AG04450 (cell line): ENCODE results near the gene NHP2. TPM values are rescaled to one million over a fixed set of nuclear protein-coding genes. Genes with fewer than 3 reads are reported as not detected.

Experiments
- CTCF ChIA-PET: fragments of 300-600, 350-600 bp; formaldehyde crosslinking; extraction: SDS; loops from one replicate; lab custom pipeline; 2022; ENCODE audit warnings: antibody characterized with exemption, inconsistent platforms; lab: Charles Lee
- POLR2A ChIA-PET: fragments of 350-600 bp; formaldehyde crosslinking; extraction: SDS; loops from one replicate; lab custom pipeline; 2021; ENCODE audit warnings: antibody characterized with exemption, inconsistent platforms; lab: Yijun Ruan, JAX
- DNase-seq: peaks from one replicate; pipeline ENCODE4 v3.0.0-alpha.2; 2011; ENCODE audit warnings: low read depth, low spot score
- H3K27ac ChIP-seq: one replicate; pipeline ENCODE4 v1.5.1; 2012; ENCODE audit warnings: low read depth, low read length, control low read depth
- H3K27me3 ChIP-seq: one replicate; pipeline ENCODE4 v1.6.0; 2012; ENCODE audit warnings: low read length; ENCODE audit not compliant: control insufficient read depth, insufficient read depth
- H3K4me3 ChIP-seq: 2 replicates; pipeline ENCODE4 v1.5.1; 2011; ENCODE audit warnings: mild to moderate bottlenecking, low read depth, low read length, control low read depth
- H3K9me3 ChIP-seq: 2 replicates; pipeline ENCODE4 v1.5.1; 2012; ENCODE audit warnings: low read length; ENCODE audit not compliant: control insufficient read depth, insufficient read depth
- polyA plus RNA-seq: library from polyadenylated mRNA; depleted of rRNA; stranded (reverse); fragments of >200 nt; gene quantifications from 2 replicates; pipeline ENCODE4 v1.2.3, GENCODE V29; 2011
- TF ChIP-seq, protein P1 (sequence below): IDR thresholded peaks from 2 replicates; pipeline ENCODE4 v1.5.1; 2011; ENCODE audit warnings: low read depth, low read length, control low read depth, inconsistent platforms

NHP2 gene
- polyA plus RNA-seq, 1 experiment = 93.1 TPM

DNA sequence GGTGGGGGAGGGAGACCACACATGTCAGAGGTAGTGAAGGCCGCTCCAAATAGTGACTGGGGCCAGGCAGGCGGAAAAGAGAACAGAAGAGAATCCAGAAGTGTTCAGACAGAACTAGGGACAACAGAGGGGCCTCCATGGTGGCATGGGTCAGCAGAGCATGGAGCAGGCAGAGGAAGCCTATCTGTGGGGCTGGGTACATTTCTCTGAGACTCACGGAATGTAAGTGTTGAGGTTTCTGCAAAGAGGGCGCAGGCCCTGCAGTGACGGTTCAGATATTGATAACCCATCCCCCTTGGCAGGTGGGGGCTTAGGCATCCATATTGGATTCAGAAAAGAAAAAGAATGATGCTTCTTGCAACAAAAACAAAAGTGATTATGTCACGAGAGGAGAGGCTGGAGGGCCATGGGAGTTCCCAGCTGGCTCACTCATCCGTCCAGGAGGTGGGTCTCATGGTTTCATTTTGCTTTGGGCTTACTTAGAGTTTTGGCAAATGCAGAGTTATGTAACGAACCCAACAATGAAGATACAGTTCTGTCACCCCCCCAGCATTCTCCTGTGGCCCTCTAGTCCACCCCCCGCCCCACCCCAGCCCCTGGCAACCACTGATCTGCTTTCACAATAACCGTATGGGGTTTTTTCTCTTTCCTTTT, 28.3 kb downstream of the NHP2 start:
- no peak overlapping the region for H3K4me3 ChIP-seq
- H3K9me3 ChIP-seq = no peaks in the 10 kb centered on the region; the same call in 1 of the 2 replicates
- CTCF ChIA-PET = no interaction called here
- TF ChIP-seq, protein P1, sequence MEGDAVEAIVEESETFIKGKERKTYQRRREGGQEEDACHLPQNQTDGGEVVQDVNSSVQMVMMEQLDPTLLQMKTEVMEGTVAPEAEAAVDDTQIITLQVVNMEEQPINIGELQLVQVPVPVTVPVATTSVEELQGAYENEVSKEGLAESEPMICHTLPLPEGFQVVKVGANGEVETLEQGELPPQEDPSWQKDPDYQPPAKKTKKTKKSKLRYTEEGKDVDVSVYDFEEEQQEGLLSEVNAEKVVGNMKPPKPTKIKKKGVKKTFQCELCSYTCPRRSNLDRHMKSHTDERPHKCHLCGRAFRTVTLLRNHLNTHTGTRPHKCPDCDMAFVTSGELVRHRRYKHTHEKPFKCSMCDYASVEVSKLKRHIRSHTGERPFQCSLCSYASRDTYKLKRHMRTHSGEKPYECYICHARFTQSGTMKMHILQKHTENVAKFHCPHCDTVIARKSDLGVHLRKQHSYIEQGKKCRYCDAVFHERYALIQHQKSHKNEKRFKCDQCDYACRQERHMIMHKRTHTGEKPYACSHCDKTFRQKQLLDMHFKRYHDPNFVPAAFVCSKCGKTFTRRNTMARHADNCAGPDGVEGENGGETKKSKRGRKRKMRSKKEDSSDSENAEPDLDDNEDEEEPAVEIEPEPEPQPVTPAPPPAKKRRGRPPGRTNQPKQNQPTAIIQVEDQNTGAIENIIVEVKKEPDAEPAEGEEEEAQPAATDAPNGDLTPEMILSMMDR = no peak
- H3K27me3 ChIP-seq = peaks cover 14% of the 10 kb centered on the region
- no peak for DNase-seq
- H3K27ac ChIP-seq = no peak overlapping the region
- POLR2A ChIA-PET = no interaction called here

DNA sequence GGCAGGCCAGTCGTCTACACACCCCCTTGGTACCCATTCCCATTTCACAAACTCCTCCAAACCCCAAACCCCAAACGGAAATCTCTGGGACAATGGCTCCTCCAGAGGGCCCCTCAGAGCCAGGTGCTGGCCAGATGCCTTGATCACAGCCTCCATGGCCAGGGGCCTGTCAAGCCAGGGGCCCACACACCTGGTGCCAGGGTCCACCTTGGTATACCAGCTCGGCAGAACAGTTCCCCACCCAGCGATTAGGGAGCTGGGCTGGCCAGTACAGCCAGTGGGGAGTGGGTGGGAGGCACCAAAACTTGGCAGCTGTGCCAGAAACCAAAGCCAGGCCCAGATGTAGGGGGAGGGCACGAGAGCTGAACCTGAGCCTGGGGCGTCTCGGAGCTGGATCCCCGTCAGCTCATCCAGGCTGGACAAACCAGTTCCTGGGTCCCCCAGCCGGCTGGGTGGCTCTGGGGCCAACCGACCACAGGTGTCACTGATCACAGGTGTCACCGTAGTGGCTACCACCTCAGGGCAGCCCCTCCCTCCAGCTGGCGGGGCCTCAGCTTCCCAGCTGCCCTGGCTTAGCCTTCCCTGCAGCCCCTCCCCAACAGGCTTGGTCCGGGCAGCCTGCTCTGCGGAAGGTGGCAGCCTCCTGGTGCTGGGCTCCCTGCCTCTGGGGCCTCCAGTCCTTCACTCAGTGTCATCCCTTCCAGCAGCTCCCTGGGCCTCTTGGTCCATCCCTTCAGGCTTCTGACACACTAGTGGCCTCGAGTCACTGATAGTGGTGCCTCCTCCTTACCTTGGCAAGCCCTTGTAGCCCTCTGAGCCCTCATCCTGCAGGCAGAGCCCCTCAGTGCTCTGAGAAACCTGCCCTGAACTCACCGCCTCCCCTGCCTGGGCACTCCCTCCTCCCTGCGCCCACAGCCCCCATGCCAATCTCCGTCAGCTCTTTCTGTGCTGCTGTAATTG, 29.4 kb downstream of the NHP2 start:
- Histone ChIP-seq H3K4me3 (no peak overlapping the region), H3K27ac (no peak overlapping the region), H3K27me3 (peaks cover 14% of the 10 kb centered on the region), H3K9me3 (no peaks in the 10 kb centered on the region; the same call in 1 of the 2 replicates)
- DNase-seq = no peak
- ChIA-PET POLR2A (no interaction called here), CTCF (no interaction called here)
- TF ChIP-seq, protein P1 = no peak

DNA sequence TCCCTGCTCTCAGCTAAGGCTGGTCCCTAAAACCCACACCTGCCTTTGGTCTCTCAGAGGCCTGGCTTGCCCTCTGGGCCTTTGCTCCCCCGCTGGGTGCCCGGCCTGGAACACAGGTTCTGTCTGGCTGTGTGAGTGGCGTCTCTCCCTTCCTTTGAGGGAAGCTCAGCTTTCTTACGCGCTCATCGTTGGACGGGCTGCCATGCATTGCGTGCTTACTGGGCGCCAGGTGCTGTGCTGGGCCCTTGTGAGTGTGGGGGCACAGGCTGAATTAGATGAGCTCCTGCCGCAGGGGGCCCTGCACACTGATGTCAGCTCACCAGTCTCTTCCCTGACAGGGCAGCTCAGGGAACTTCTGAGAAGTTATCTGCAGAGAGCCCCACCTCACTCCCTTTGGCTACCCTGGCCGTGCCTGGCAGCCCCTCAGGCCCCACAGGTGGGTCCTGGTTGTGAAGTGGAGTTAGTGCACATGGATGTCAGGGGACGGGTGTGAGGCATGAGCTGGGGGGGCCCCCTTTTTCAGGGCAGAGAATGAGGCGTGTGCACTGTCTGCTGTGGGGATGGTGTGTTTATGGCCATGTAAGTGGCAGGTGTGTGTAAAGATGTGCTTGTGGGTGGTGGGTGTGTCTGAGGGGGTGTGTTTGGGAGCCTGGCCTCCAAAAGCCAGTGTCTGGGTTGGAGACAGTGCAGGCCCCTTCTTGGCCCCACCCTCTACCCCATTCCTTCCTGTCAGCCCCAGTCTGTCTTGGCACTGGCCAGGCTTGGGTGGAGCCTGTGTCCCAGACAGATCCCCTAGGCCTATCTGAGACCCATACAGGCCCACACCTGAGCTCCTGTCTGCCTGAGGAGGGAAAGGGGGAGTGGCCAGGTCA, 30.4 kb downstream of the NHP2 start:
- ChIA-PET CTCF (no interaction called here), POLR2A (no interaction called here)
- TF ChIP-seq, protein P1 = no peak
- DNase-seq = no peak
- no peaks in the 10 kb centered on the region; the same call in 1 of the 2 replicates for H3K9me3 ChIP-seq
- H3K27ac ChIP-seq = no peak overlapping the region
- peaks cover 14% of the 10 kb centered on the region for H3K27me3 ChIP-seq
- H3K4me3 ChIP-seq = no peak overlapping the region

DNA sequence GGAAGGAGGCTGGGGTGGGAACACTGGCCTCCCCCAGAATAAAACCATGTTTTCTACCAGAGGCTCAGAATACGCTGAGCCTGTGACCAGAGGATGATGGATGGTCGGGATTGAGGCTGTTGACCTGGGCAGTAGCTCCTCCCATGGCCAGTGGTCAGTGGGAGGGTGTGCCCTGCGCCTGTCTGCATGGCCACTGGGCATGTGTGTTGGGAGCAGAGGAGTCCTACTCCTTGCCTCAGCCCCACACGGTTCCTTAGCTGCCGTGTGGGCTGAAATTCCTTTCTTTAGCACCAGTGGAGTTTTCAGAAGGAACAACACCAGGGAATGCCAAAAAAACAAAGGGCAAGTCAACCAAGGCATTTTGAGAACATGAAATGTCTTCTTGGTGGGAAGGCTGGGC, 31.3 kb downstream of the NHP2 start:
- H3K4me3 ChIP-seq = no peak overlapping the region
- no peaks in the 10 kb centered on the region; the same call in 1 of the 2 replicates for H3K9me3 ChIP-seq
- H3K27ac ChIP-seq = no peak overlapping the region
- H3K27me3 ChIP-seq = peaks cover 20% of the 10 kb centered on the region
- TF ChIP-seq, protein P1 = no peak
- ChIA-PET CTCF (interaction anchor here (1.1 to 3.4 kb wide), 2 partner anchors 46 to 60 kb away, joined by 4 to 15 read pairs; no protein-coding TSS in a partner anchor), POLR2A (no interaction called here)
- no peak for DNase-seq
